HepG2 (cell line): Measurements from ENCODE around the gene WNK1.
"Not testable (repeated sequence)": the region's sequence is repeated elsewhere in the genome, so short reads cannot be mapped to it uniquely, and the experiment has no call there.

Experiments used
- HMG20A ChIP-seq: IDR thresholded peaks from 2 replicates; pipeline ENCODE4 v1.6.1; 2016; ENCODE audit warnings: borderline replicate concordance
- NFE2L1 ChIP-seq: sonication (generic); formaldehyde crosslinking; IDR thresholded peaks from 2 replicates; pipeline ENCODE4 v1.4.0; 2020; ENCODE audit warnings: missing genetic modification reagents, mild to moderate bottlenecking, borderline replicate concordance
- ZNF205 ChIP-seq: IDR thresholded peaks from 2 replicates; pipeline ENCODE4 v1.6.1; 2018; ENCODE audit warnings: missing biosample characterization, missing genetic modification reagents
- ZNF619 ChIP-seq: sonication (generic); formaldehyde crosslinking; IDR thresholded peaks from 2 replicates; pipeline ENCODE4 v1.4.0; 2020; ENCODE audit warnings: mild to moderate bottlenecking, missing genetic modification reagents

DNA sequence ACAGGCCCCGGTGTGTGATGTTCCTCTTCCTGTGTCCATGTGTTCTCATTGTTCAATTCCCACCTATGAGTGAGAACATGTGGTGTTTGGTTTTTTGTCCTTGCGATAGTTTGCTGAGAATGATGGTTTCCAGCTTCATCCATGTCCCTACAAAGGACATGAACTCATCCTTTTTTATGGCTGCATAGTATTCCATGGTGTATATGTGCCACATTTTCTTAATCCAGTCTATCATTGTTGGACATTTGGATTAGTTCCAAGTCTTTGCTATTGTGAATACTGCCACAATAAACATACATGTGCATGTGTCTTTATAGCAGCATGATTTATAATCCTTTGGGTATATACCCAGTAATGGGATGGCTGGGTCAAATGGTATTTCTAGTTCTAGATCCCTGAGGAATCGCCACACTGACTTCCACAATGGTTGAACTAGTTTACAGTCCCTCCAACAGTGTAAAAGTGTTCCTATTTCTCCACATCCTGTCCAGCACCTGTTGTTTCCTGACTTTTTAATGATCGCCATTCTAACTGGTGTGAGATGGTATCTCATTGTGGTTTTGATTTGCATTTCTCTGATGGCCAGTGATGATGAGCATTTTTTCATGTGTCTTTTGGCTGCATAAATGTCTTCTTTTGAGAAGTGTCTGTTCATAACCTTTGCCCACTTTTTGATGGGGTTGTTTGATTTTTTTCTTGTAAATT, 97.5 kb downstream of the WNK1 start:
- not testable (repeated sequence) for TF ChIP-seq HMG20A (CRISPR knock-in tag); ZNF205 (CRISPR knock-in tag); NFE2L1; ZNF619 (CRISPR knock-in tag)
